ENCODE measurements around the gene LAMA2.

GRCh38 chr6:129140526-129140925, 257.6 kb downstream of the LAMA2 start:
- no peak for TF ChIP-seq CTCF (conservative IDR thresholded peaks at IDR 0.05; ENCODE audit: low read length)
- no peak for TF ChIP-seq EZH2phosphoT487 (IDR thresholded peaks at IDR 0.05; ENCODE audit: borderline replicate concordance)
